Spleen (tissue), 11 donors: Measurements from ENCODE around the gene KIF3B. TPM values are rescaled to one million over a fixed set of nuclear protein-coding genes. Genes with fewer than 3 reads are reported as not detected.

Experiments
- DNase-seq: peaks from one replicate; pipeline ENCODE4 v3.0.0-alpha.2; 2020
- H3K27ac ChIP-seq, 8 donors: fragments of 200-600 bp; sonication (generic) in 7 of 8; 1 replicate in 4 of 8; 2 replicates in 4 of 8; pipeline versions ENCODE4 v1.5.0 to v1.8.0; 2016 to 2021; ENCODE audit warnings: inconsistent platforms in 4 of 8, mild to moderate bottlenecking in 4 of 8, moderate library complexity in 1 of 8
- H3K27me3 ChIP-seq, 7 donors: fragments of 200-600 bp; sonication (generic) in 6 of 7; replicated peaks in 1 of 7; 1 replicate in 4 of 7; 2 replicates in 3 of 7; pipeline versions ENCODE4 v1.5.0 to v1.8.0; 2016 to 2021; ENCODE audit warnings: inconsistent platforms in 3 of 7, mild to moderate bottlenecking in 1 of 7
- H3K36me3 ChIP-seq, 6 donors: fragments of 200-600 bp; sonication (generic) in 5 of 6; 1 replicate in 4 of 6; 2 replicates in 2 of 6; pipeline versions ENCODE4 v1.5.0 to v1.8.0; 2016 to 2021; ENCODE audit warnings: inconsistent platforms in 2 of 6
- H3K4me1 ChIP-seq, 6 donors: fragments of 200-600 bp; sonication (generic) in 5 of 6; 1 replicate in 3 of 6; 2 replicates in 3 of 6; pipeline versions ENCODE4 v1.5.0 to v1.8.0; 2016 to 2021; ENCODE audit warnings: inconsistent platforms in 3 of 6
- H3K4me3 ChIP-seq, 8 donors: fragments of 200-600 bp; sonication (generic) in 7 of 8; 1 replicate in 4 of 8; 2 replicates in 4 of 8; pipeline versions ENCODE4 v1.5.0 to v1.8.0; 2016 to 2021; ENCODE audit warnings: inconsistent platforms in 4 of 8, mild to moderate bottlenecking in 4 of 8, moderate library complexity in 2 of 8
- H3K9me3 ChIP-seq, 8 donors: fragments of 200-600 bp; sonication (generic) in 7 of 8; 1 replicate in 4 of 8; 2 replicates in 4 of 8; pipeline versions ENCODE4 v1.5.0 to v1.8.0; 2016 to 2021; ENCODE audit warnings: inconsistent platforms in 4 of 8
- CTCF ChIP-seq, 11 experiments: fragments of 200-600 bp in 7 of 11; fragments of 450-650 bp in 4 of 11; sonication (generic) in 4 of 11; IDR thresholded peaks in 8 of 11; conservative IDR thresholded peaks in 3 of 11; 1 replicate in 7 of 11; 2 replicates in 4 of 11; pipeline versions ENCODE4 v1.4.0 to v1.8.0; 2016 to 2021; ENCODE audit warnings: antibody characterized with exemption in 11 of 11, inconsistent platforms in 4 of 11, mild to moderate bottlenecking in 1 of 11
- POLR2A ChIP-seq, 3 donors: fragments of 450-650 bp; IDR thresholded peaks; one replicate each; pipeline ENCODE4 v1.5.1; 2017; ENCODE audit warnings: antibody characterized with exemption in 3 of 3, mild to moderate bottlenecking in 1 of 3
- POLR2AphosphoS5 ChIP-seq, 3 donors: sonication (generic); formaldehyde crosslinking; IDR thresholded peaks; one replicate each; pipeline ENCODE4 v1.5.1; 2017; ENCODE audit warnings: antibody characterized with exemption in 3 of 3
- WGBS, 5 donors: extraction: QIAGEN DNeasy Blood & Tissue Kit in 3 of 5; methylation state at CpG; one replicate each; pipeline versions ENCODE4 v1.1.5 to v1.1.7; 2013 to 2018; 5-methylcytosine and 5-hydroxymethylcytosine counted together
- intact Hi-C: fragments of 100-400 bp; cut with DNase I; formaldehyde crosslinking; loops from one replicate; pipeline ENCODE4 v1.15.0; 2023; ENCODE audit warnings: low total_unique reads
- polyA plus RNA-seq, 3 donors: library from polyadenylated mRNA; stranded (reverse); fragments of 200-250 nt; gene quantifications; one replicate each; pipeline ENCODE4 v1.2.1, GENCODE V29; 2013
- total RNA-seq, 7 donors: library from RNA; depleted of rRNA in 3 of 7; stranded (reverse); fragments of >200 nt in 3 of 7; fragmentation: NEBNext Ultra II Directional in 4 of 7; extraction: Animal tissue kit (Norgen Biotek cat#: 25700) in 4 of 7; gene quantifications; one replicate each; pipeline versions ENCODE4 v1.1.0 to v1.2.1, GENCODE V29; 2016 to 2021
- donor health status: healthy with polysubstance abuse.
- donor health status: DM: no; HTN: no; CAD: no; lungs with moderate emphysema.
- donor health status: DM: no; HTN: no; CAD: no.
- donor health status: Bipolar disorder and iron deficiency.
- donor health status: healthy.
- donor health status: DM: no; HTN: no; CAD: no.
- donor health status: DM: yes; HTN: yes; CAD: no.

The KIF3B gene
- total and polyA plus RNA-seq, 10 donors, result 3.8 to 25.9 (median 20.0) TPM

GRCh38 chr20:32236819-32237218, 40.6 kb upstream of the KIF3B start:
- TF ChIP-seq POLR2A (IDR thresholded peaks at IDR 0.05) (no peak), POLR2AphosphoS5 (IDR thresholded peaks at IDR 0.05) (no peak)
- no peak for DNase-seq
- H3K4me1 ChIP-seq, result peaks cover 8 to 34% (median 17%) of the 10 kb centered on the region in 6 donors
- no peak overlapping the region for H3K27ac ChIP-seq
- 91 to 100% (median 96%) methylated on average over 2 of the region's 2 CpGs for WGBS, 5 donors
- H3K4me3 ChIP-seq, result no peak overlapping the region
- intact Hi-C loops, result no loop called here
- H3K9me3 ChIP-seq, result no peaks in the 10 kb centered on the region
- no peaks in the 10 kb centered on the region for H3K27me3 ChIP-seq
- peaks cover 0 to 55% (median 29%) of the 10 kb centered on the region in 6 donors for H3K36me3 ChIP-seq

- intact Hi-C loops, result no loop called here
- Histone ChIP-seq H3K4me1 (peaks cover 2 to 28% (median 11%) of the 10 kb centered on the region in 6 donors), H3K36me3 (peaks cover 0 to 52% (median 29%) of the 10 kb centered on the region in 6 donors), H3K4me3 (no peak overlapping the region), H3K27me3 (no peaks in the 10 kb centered on the region), H3K27ac (no peak overlapping the region), H3K9me3 (no peaks in the 10 kb centered on the region)
- TF ChIP-seq POLR2AphosphoS5 (IDR thresholded peaks at IDR 0.05) (no peak), CTCF (IDR thresholded peaks at IDR 0.05 in 8 of 11, conservative IDR thresholded peaks at IDR 0.05 in 3 of 11) (no peak), POLR2A (IDR thresholded peaks at IDR 0.05) (no peak)
- WGBS, 5 donors, result 89 to 95% (median 92%) methylated on average over 6 of the region's 6 CpGs
- DNase-seq, result no peak
Observed at GRCh38 chr20:32237419-32237818, 40.0 kb upstream of the KIF3B start.

GRCh38 chr20:32238483-32239425, 38.7 kb upstream of the KIF3B start:
- Histone ChIP-seq H3K36me3 (peaks cover 0 to 39% (median 19%) of the 10 kb centered on the region in 6 donors), H3K27ac (no peak overlapping the region), H3K27me3 (no peaks in the 10 kb centered on the region), H3K4me1 (peaks cover 0 to 15% (median 2%) of the 10 kb centered on the region in 6 donors), H3K9me3 (no peaks in the 10 kb centered on the region), H3K4me3 (no peak overlapping the region)
- peak; percentile 23 for DNase-seq
- intact Hi-C loops, result no loop called here
- TF ChIP-seq CTCF (IDR thresholded peaks at IDR 0.05 in 8 of 11, conservative IDR thresholded peaks at IDR 0.05 in 3 of 11) (no peak), POLR2A (IDR thresholded peaks at IDR 0.05) (no peak), POLR2AphosphoS5 (IDR thresholded peaks at IDR 0.05) (no peak)
- WGBS, 5 donors, result 76 to 89% (median 82%) methylated on average over 6 to 9 of the region's 9 CpGs

GRCh38 chr20:32240205-32240604, 37.2 kb upstream of the KIF3B start:
- intact Hi-C loops, result no loop called here
- Histone ChIP-seq H3K27ac (no peak overlapping the region), H3K36me3 (peaks cover 0 to 24% (median 6%) of the 10 kb centered on the region in 6 donors), H3K4me1 (peaks cover 0 to 5% (median 0%) of the 10 kb centered on the region in 6 donors), H3K27me3 (no peaks in the 10 kb centered on the region), H3K4me3 (no peak overlapping the region), H3K9me3 (no peaks in the 10 kb centered on the region)
- DNase-seq, result no peak
- TF ChIP-seq POLR2A (IDR thresholded peaks at IDR 0.05) (no peak), POLR2AphosphoS5 (IDR thresholded peaks at IDR 0.05) (no peak), CTCF (IDR thresholded peaks at IDR 0.05 in 8 of 11, conservative IDR thresholded peaks at IDR 0.05 in 3 of 11) (no peak)
- WGBS, 5 donors, result 0 to 13% (median 8%) methylated on average over 1 of the region's 1 CpG
